ENCODE measurements around the gene DLG3. TPM values are rescaled to one million over a fixed set of nuclear protein-coding genes. Genes with fewer than 3 reads are reported as not detected.

The DLG3 gene
- total and polyA plus RNA-seq, 4 experiments from 2014 or later: 5.3 to 14.2 (median 12.0) TPM

DNA sequence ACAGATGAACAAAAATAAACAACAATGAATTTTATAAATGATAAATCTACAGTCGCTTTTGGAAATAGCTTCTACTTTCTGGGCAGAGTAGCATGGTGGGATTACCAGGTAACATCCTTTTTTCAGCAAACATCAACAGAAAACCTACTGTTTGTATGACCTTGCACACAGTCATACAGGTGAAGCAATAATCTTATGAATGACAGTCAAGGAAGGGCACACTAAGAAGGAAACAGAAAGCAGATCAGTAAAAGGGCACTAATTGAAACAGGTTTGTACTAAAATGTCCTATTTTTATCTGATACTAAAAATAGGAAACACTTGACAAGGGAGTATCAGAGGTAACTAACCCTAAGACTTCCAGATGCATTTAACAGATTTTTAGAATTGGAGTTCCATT is 108.9 kb downstream of the DLG3 start:
- Histone ChIP-seq H3K4me3 (ENCODE audit: low read length in 2 of 2) (no peak overlapping the region), H3K36me3 (ENCODE audit: insufficient read depth, low read length) (no peaks in the 10 kb centered on the region), H3K27me3 (ENCODE audit: insufficient read depth, low read length) (no peaks in the 10 kb centered on the region), H3K27ac (ENCODE audit: low read depth, low read length) (no peak overlapping the region), H3K9me3 (ENCODE audit: control insufficient read depth in 1 of 2, low read length in 2 of 2) (no peaks in the 10 kb centered on the region), H3K4me1 (ENCODE audit: insufficient read depth, low read length) (no peaks in the 10 kb centered on the region)
- CTCF ChIA-PET (ENCODE audit: partially characterized antibody): interaction anchor here (1.2 kb wide), 1 partner anchor 102 kb away, joined by 3 read pairs; no protein-coding TSS in a partner anchor
- Mint-ChIP-seq H3K36me3 (no peaks in the 10 kb centered on the region), H3K27me3 (peaks cover 0 to 2% of the 10 kb centered on the region in 2 donors), H3K4me1 (no peaks in the 10 kb centered on the region), H3K27ac (no peak overlapping the region), H3K9me3 (peaks cover 0 to 5% (median 0%) of the 10 kb centered on the region in 8 donors), H3K4me3 (no peak overlapping the region)
- POLR2A ChIA-PET (ENCODE audit: partially characterized antibody): no interaction called here
- DNase-seq: no peak
- intact Hi-C loops (cut with micrococcal nuclease): no loop called here

- H3K4me1 ChIP-seq (ENCODE audit: insufficient read depth, low read length): no peaks in the 10 kb centered on the region
- no peak overlapping the region for H3K4me3 ChIP-seq (ENCODE audit: low read length in 2 of 2)
- no peaks in the 10 kb centered on the region for H3K4me1 Mint-ChIP-seq
- no peak overlapping the region for H3K4me3 Mint-ChIP-seq
- no peaks in the 10 kb centered on the region for H3K9me3 ChIP-seq (ENCODE audit: control insufficient read depth in 1 of 2, low read length in 2 of 2)
- H3K9me3 Mint-ChIP-seq: peaks cover 0 to 8% (median 0%) of the 10 kb centered on the region in 8 donors
- intact Hi-C loops (cut with micrococcal nuclease): no loop called here
- DNase-seq: no peak
- H3K36me3 Mint-ChIP-seq: no peaks in the 10 kb centered on the region
- H3K27me3 ChIP-seq (ENCODE audit: insufficient read depth, low read length): no peaks in the 10 kb centered on the region
- ChIA-PET CTCF (ENCODE audit: partially characterized antibody) (interaction anchor here (1.2 to 1.5 kb wide), 2 partner anchors 100 to 102 kb away, joined by 3 to 4 read pairs; no protein-coding TSS in a partner anchor), POLR2A (ENCODE audit: partially characterized antibody) (no interaction called here)
- H3K27me3 Mint-ChIP-seq: peaks cover 0 to 2% of the 10 kb centered on the region in 2 donors
- H3K27ac ChIP-seq (ENCODE audit: low read depth, low read length): no peak overlapping the region
- no peak overlapping the region for H3K27ac Mint-ChIP-seq
- H3K36me3 ChIP-seq (ENCODE audit: insufficient read depth, low read length): no peaks in the 10 kb centered on the region
These were observed 109.4 kb downstream of the DLG3 start for GRCh38 chrX:70554081-70554480.

- Histone ChIP-seq H3K4me1 (ENCODE audit: insufficient read depth, low read length) (no peaks in the 10 kb centered on the region), H3K27ac (ENCODE audit: low read depth, low read length) (no peak overlapping the region), H3K36me3 (ENCODE audit: insufficient read depth, low read length) (no peaks in the 10 kb centered on the region), H3K9me3 (ENCODE audit: control insufficient read depth in 1 of 2, low read length in 2 of 2) (no peaks in the 10 kb centered on the region), H3K4me3 (ENCODE audit: low read length in 2 of 2) (no peak overlapping the region), H3K27me3 (ENCODE audit: insufficient read depth, low read length) (no peaks in the 10 kb centered on the region)
- Mint-ChIP-seq H3K27ac (no peak overlapping the region), H3K27me3 (peaks cover 0 to 2% of the 10 kb centered on the region in 2 donors), H3K4me3 (no peak overlapping the region), H3K9me3 (peaks cover 0 to 8% (median 2%) of the 10 kb centered on the region in 8 donors), H3K36me3 (no peaks in the 10 kb centered on the region), H3K4me1 (no peaks in the 10 kb centered on the region)
- no peak for DNase-seq
- ChIA-PET POLR2A (ENCODE audit: partially characterized antibody) (no interaction called here), CTCF (ENCODE audit: partially characterized antibody) (interaction anchor here (1.2 to 1.5 kb wide), 2 partner anchors 100 to 103 kb away, joined by 3 to 4 read pairs; no protein-coding TSS in a partner anchor)
- intact Hi-C loops (cut with micrococcal nuclease): no loop called here
These were observed 109.9 kb downstream of the DLG3 start for GRCh38 chrX:70554523-70554922.

DNA sequence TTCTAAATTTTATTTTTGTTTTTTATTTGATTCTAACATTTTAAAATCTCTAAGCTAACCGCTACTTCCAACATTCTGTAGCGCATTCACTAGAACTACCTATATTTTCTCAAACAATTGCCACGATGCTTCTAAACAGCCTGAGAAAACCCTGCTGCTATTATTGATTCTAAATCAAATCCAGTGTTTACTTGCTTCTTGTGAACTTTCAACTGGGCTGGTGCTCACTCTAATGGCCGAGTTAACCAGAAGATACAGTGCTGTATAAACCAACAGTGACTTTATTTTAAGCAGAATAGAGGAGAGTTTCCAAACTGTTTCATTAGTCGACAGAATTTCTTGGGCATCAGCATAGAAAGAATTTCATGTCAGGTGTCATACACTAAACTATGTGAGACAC is 110.3 kb downstream of the DLG3 start:
- no peaks in the 10 kb centered on the region for H3K4me1 Mint-ChIP-seq
- DNase-seq: no peak
- POLR2A ChIA-PET (ENCODE audit: partially characterized antibody): no interaction called here
- Histone ChIP-seq H3K27ac (ENCODE audit: low read depth, low read length) (no peak overlapping the region), H3K36me3 (ENCODE audit: insufficient read depth, low read length) (no peaks in the 10 kb centered on the region), H3K4me3 (ENCODE audit: low read length in 2 of 2) (no peak overlapping the region), H3K4me1 (ENCODE audit: insufficient read depth, low read length) (no peaks in the 10 kb centered on the region), H3K9me3 (ENCODE audit: control insufficient read depth in 1 of 2, low read length in 2 of 2) (no peaks in the 10 kb centered on the region), H3K27me3 (ENCODE audit: insufficient read depth, low read length) (no peaks in the 10 kb centered on the region)
- no peaks in the 10 kb centered on the region for H3K36me3 Mint-ChIP-seq
- CTCF ChIA-PET (ENCODE audit: partially characterized antibody): interaction anchor here (1.5 kb wide), 1 partner anchor 101 kb away, joined by 4 read pairs; no protein-coding TSS in a partner anchor
- no peak overlapping the region for H3K27ac Mint-ChIP-seq
- intact Hi-C loops (cut with micrococcal nuclease): no loop called here
- H3K4me3 Mint-ChIP-seq: no peak overlapping the region
- peaks cover 0 to 10% (median 2%) of the 10 kb centered on the region in 8 donors for H3K9me3 Mint-ChIP-seq
- peaks cover 0 to 2% of the 10 kb centered on the region in 2 donors for H3K27me3 Mint-ChIP-seq

Other genes starting within 250 kb of the DLG3 start
- gene AWAT1, start 210.2 kb upstream of the DLG3 start, total RNA-seq: not detected
- gene AWAT1, start 210.2 kb upstream of the DLG3 start, polyA plus RNA-seq: not detected
- gene P2RY4, start 184.6 kb upstream of the DLG3 start, total RNA-seq: under 1 TPM in 1 of 2 experiments, not detected in 1; 0.35 TPM
- not detected for gene P2RY4, start 184.6 kb upstream of the DLG3 start, polyA plus RNA-seq
- gene ARR3, start 176.5 kb upstream of the DLG3 start, total RNA-seq: not detected
- not detected for gene ARR3, start 176.5 kb upstream of the DLG3 start, polyA plus RNA-seq
- not detected for gene RAB41, start 162.7 kb upstream of the DLG3 start, total RNA-seq
- gene RAB41, start 162.7 kb upstream of the DLG3 start, polyA plus RNA-seq: not detected
- gene PDZD11, start 154.9 kb upstream of the DLG3 start, total RNA-seq: 10 to 100 TPM; 12.7 to 12.9 TPM
- gene PDZD11, start 154.9 kb upstream of the DLG3 start, polyA plus RNA-seq: 10 to 100 TPM; 38.9 to 52.3 TPM
- gene KIF4A, start 154.7 kb upstream of the DLG3 start, total RNA-seq: under 1 TPM; 0.08 to 0.17 TPM
- gene KIF4A, start 154.7 kb upstream of the DLG3 start, polyA plus RNA-seq: not detected
- gene GDPD2, start 21.5 kb upstream of the DLG3 start, total RNA-seq: not detected
- gene GDPD2, start 21.5 kb upstream of the DLG3 start, polyA plus RNA-seq: not detected